ENCODE data around the gene NR1I3. TPM values are rescaled to one million over a fixed set of nuclear protein-coding genes. Genes with fewer than 3 reads are reported as not detected.

NR1I3 gene
- total RNA-seq, 4 donors from 2014 or later: not detected

DNA sequence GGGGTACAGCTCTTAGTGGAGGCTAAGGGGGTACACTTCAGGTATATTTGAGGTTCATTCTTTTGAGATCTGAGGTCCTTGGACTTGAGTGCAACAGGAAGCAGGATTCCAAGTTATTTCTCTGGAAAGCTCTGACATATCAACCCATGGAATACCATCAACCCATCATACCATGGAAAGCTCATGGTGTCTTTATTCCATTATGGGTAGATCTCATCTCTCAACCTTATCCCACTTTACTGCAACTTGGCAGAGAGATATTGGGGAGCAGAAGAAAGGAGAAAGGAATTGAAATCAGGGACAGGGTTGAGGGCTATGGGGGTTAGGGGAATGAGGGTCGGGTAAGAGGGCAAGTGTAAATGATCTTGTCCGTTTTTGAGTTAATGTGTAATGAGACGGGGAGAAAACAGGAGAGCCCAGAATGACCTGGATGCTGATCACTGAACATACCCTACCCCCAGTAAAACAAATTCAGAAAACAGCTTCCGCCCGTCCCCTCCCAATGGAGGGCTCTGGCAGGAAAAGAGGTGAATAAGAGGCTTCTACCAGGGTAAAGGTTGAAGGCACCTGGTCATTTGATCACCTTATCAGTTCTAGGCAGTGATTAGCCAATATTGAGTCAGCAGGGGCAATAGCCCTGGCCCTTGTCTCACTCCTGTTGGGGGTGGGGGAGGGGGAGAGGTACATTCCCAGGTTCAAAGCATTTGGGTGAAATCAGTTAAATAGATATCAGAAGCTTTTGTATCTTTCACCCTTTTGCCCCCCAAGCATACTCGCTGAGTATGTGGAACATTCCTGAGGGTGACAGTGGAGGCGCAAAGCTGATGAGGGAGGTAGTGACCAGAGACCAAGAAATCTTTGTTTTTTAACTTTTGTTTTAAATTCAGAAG, 14.0 kb downstream of the NR1I3 start:
- Histone ChIP-seq H3K27me3 (no peaks in the 10 kb centered on the region), H3K4me1 (peaks cover 0 to 29% (median 18%) of the 10 kb centered on the region in 3 donors), H3K9me3 (no peaks in the 10 kb centered on the region), H3K36me3 (peaks cover 0 to 13% of the 10 kb centered on the region in 2 donors), H3K27ac (no peak overlapping the region), H3K4me3 (no peak overlapping the region)
- WGBS, 2 donors (ENCODE audit: low coverage in 1 of 2): 79 to 88% methylated on average over 6 to 7 of the region's 7 CpGs
- TF ChIP-seq POLR2AphosphoS5 (IDR thresholded peaks at IDR 0.05) (no peak), POLR2A (IDR thresholded peaks at IDR 0.05) (no peak), EP300 (IDR thresholded peaks at IDR 0.05) (no peak)
- TF ChIP-seq, protein P1, sequence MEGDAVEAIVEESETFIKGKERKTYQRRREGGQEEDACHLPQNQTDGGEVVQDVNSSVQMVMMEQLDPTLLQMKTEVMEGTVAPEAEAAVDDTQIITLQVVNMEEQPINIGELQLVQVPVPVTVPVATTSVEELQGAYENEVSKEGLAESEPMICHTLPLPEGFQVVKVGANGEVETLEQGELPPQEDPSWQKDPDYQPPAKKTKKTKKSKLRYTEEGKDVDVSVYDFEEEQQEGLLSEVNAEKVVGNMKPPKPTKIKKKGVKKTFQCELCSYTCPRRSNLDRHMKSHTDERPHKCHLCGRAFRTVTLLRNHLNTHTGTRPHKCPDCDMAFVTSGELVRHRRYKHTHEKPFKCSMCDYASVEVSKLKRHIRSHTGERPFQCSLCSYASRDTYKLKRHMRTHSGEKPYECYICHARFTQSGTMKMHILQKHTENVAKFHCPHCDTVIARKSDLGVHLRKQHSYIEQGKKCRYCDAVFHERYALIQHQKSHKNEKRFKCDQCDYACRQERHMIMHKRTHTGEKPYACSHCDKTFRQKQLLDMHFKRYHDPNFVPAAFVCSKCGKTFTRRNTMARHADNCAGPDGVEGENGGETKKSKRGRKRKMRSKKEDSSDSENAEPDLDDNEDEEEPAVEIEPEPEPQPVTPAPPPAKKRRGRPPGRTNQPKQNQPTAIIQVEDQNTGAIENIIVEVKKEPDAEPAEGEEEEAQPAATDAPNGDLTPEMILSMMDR (IDR thresholded peaks at IDR 0.05): no peak
- ATAC-seq: no peak

DNA sequence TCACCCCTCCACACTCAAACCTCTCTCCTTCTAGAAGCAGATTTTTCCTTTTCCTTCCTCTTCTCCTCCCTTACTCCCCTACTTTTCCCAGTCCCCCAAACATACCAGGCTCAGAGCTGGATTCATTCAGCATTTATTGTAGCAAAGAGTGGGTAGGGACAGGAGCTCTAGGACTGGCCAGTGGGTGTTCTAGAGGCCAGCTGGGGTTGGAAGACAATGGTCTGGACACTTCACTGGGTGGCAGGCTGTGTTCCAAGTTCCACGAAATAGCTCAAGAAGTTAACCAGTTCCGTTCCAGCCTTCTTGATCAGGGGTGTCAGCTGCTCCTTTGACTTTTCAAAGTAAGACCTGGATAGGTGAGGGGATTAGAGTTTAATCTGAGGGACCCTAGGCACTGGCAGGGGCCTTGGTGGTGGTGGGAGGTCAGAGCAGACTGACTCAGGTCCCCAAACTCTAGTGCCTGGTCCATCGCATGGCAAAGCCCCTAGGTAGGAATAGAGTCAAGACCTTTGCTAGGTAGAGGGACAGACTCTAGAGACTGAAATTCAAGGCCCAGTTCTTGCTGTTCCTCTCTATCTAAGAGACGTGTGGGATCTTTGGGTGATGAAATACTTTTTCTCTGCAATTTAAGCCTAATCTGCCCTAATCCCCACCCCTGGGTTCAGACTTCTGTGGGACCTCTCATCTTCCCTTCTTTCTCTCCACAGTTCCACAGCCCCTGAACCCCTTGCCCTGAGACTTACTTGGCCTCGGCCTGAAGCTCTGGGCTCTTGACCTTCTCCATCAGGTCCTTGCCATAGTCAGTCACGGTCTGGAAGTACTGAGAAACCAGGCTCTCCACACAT, 15.6 kb downstream of the NR1I3 start:
- TF ChIP-seq, protein P1 (IDR thresholded peaks at IDR 0.05): no peak
- TF ChIP-seq POLR2A (IDR thresholded peaks at IDR 0.05) (no peak), EP300 (IDR thresholded peaks at IDR 0.05) (no peak), POLR2AphosphoS5 (IDR thresholded peaks at IDR 0.05) (no peak)
- Histone ChIP-seq H3K27me3 (no peaks in the 10 kb centered on the region), H3K4me3 (no peak overlapping the region), H3K36me3 (no peaks in the 10 kb centered on the region), H3K9me3 (no peaks in the 10 kb centered on the region), H3K27ac (no peak overlapping the region), H3K4me1 (peaks cover 0 to 21% (median 11%) of the 10 kb centered on the region in 3 donors)
- no peak for ATAC-seq
- 66 to 81% methylated on average over 2 to 5 of the region's 6 CpGs for WGBS, 2 donors (ENCODE audit: low coverage in 1 of 2)

DNA sequence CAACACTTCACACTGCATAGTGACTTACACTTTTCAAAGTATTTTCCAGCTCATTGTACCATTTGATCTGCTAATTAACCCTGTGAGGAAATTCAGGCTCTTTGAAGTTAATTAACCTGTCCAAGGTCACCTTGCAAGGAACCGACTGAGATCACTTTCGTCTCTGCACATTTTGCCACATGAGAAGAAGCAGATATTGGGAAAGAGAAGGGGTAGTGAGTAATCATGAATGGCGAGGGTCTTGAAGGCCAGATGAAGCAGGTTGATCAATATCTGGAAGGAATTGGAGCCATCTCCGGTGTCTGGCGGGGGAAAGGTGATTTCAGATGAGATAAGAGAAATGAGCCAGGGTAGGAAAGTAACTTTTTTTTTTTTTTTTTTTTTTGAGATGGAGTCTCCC, 18.0 kb downstream of the NR1I3 start:
- H3K27me3 ChIP-seq: no peaks in the 10 kb centered on the region
- no peak overlapping the region for H3K4me3 ChIP-seq
- H3K4me1 ChIP-seq: peaks cover 0 to 2% (median 0%) of the 10 kb centered on the region in 3 donors
- no peak for ATAC-seq
- H3K9me3 ChIP-seq: no peaks in the 10 kb centered on the region
- H3K27ac ChIP-seq: no peak overlapping the region
- 81% methylated on average over 3 to 5 of the region's 5 CpGs for WGBS, 2 donors (ENCODE audit: low coverage in 1 of 2)
- TF ChIP-seq, protein P1 (IDR thresholded peaks at IDR 0.05): no peak
- no peak for TF ChIP-seq EP300 (IDR thresholded peaks at IDR 0.05)
- TF ChIP-seq POLR2A (IDR thresholded peaks at IDR 0.05): no peak
- no peak for TF ChIP-seq POLR2AphosphoS5 (IDR thresholded peaks at IDR 0.05)
- peaks cover 0 to 7% of the 10 kb centered on the region in 2 donors for H3K36me3 ChIP-seq

DNA sequence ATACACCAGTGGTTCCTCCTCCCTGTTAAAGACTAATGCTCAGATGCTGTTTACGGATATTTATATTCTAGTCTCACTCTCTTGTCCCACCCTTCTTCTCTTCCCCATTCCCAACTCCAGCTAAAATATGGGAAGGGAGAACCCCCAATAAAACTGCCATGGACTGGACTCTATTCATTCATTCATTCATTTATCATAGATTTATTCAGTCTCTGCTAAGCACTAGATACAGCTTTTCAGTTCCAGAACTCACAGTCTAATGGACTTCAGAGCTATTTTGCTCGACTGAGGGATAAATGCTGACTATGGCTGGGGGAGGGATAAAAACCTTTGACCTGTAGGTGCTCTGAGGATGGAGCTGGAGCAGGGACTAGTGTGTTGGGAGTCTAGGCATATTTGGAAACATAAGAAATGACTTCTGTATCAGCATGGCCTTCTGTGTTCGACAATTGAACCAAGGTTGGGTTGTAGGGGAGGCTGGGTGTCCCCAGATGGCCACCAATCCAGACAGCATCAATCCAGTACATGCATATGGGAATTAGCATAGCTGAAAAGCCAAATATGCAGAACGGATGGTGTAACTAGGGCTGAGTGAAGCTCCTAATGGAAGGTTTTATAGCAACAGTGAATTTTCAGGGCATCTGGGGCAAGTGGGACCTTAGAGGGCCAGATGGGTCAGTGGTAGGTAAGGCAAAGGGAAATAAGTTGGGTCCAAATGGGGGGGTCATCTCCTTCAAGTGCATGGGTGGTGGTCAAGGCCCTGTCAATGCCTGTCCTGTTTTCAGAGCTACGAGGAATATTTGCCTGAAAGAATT, 18.7 kb downstream of the NR1I3 start:
- no peaks in the 10 kb centered on the region for H3K4me1 ChIP-seq
- H3K4me3 ChIP-seq: no peak overlapping the region
- H3K9me3 ChIP-seq: no peaks in the 10 kb centered on the region
- no peak overlapping the region for H3K27ac ChIP-seq
- H3K27me3 ChIP-seq: no peaks in the 10 kb centered on the region
- no peak for ATAC-seq
- TF ChIP-seq EP300 (IDR thresholded peaks at IDR 0.05) (no peak), POLR2A (IDR thresholded peaks at IDR 0.05) (no peak), POLR2AphosphoS5 (IDR thresholded peaks at IDR 0.05) (no peak)
- TF ChIP-seq, protein P1 (IDR thresholded peaks at IDR 0.05): no peak
- peaks cover 0 to 14% of the 10 kb centered on the region in 2 donors for H3K36me3 ChIP-seq
- WGBS, 2 donors (ENCODE audit: low coverage in 1 of 2): 75 to 100% methylated on average over 1 to 5 of the region's 5 CpGs

Measured in gastroesophageal sphincter (tissue), 4 donors.